KMS-11 (cell line): ENCODE results near the gene ARPC1A.

Experiments used
- H2AFZ ChIP-seq: fragments of 200-600 bp; sonication (generic); 2 replicates; pipeline ENCODE4 v1.6.1; 2016; ENCODE audit warnings: antibody characterized with exemption, mixed run types, low read depth
- H3K27ac ChIP-seq: fragments of 200-600 bp; sonication (generic); 2 replicates; pipeline ENCODE4 v1.6.1; 2016; ENCODE audit warnings: mild to moderate bottlenecking, mixed run types
- H3K27me3 ChIP-seq: fragments of 200-600 bp; sonication (generic); 2 replicates; pipeline ENCODE4 v1.6.1; 2017; ENCODE audit warnings: mild to moderate bottlenecking, low read depth, mixed run types, moderate library complexity; ENCODE audit not compliant: insufficient read depth
- H3K36me3 ChIP-seq: fragments of 200-600 bp; sonication (generic); 2 replicates; pipeline ENCODE4 v1.6.1; 2017; ENCODE audit warnings: mild to moderate bottlenecking, mixed run types; ENCODE audit not compliant: insufficient read depth
- H3K4me1 ChIP-seq: fragments of 200-600 bp; sonication (generic); 2 replicates; pipeline ENCODE4 v1.6.1; 2016; ENCODE audit warnings: mild to moderate bottlenecking, low read depth, mixed run types; ENCODE audit not compliant: poor library complexity, severe bottlenecking
- H3K4me2 ChIP-seq: fragments of 200-600 bp; sonication (generic); 2 replicates; pipeline ENCODE4 v1.7.0; 2016; ENCODE audit warnings: mild to moderate bottlenecking, mixed run types
- H3K4me3 ChIP-seq: fragments of 200-600 bp; sonication (generic); IDR thresholded peaks from 2 replicates; pipeline ENCODE4 v1.6.1; 2017; ENCODE audit warnings: low read depth, low read length, mixed read lengths; ENCODE audit not compliant: insufficient read depth
- H3K79me2 ChIP-seq: fragments of 200-600 bp; sonication (generic); 2 replicates; pipeline ENCODE4 v1.6.1; 2016; ENCODE audit warnings: low read depth, mixed run types; ENCODE audit not compliant: insufficient read depth
- H3K9ac ChIP-seq: fragments of 200-600 bp; sonication (generic); 2 replicates; pipeline ENCODE4 v1.6.1; 2016; ENCODE audit warnings: mild to moderate bottlenecking, mixed run types
- H4K20me1 ChIP-seq: fragments of 200-600 bp; sonication (generic); 2 replicates; pipeline ENCODE4 v1.6.1; 2016; ENCODE audit warnings: mild to moderate bottlenecking, mixed run types; ENCODE audit not compliant: insufficient read depth
- TF ChIP-seq, protein P1 (sequence below): fragments of 200-600 bp; sonication (generic); conservative IDR thresholded peaks from 2 replicates; pipeline ENCODE4 v1.6.1; 2017; ENCODE audit warnings: low read depth, mild to moderate bottlenecking, antibody characterized with exemption, low read length, moderate library complexity, mixed read lengths

ARPC1A gene

DNA sequence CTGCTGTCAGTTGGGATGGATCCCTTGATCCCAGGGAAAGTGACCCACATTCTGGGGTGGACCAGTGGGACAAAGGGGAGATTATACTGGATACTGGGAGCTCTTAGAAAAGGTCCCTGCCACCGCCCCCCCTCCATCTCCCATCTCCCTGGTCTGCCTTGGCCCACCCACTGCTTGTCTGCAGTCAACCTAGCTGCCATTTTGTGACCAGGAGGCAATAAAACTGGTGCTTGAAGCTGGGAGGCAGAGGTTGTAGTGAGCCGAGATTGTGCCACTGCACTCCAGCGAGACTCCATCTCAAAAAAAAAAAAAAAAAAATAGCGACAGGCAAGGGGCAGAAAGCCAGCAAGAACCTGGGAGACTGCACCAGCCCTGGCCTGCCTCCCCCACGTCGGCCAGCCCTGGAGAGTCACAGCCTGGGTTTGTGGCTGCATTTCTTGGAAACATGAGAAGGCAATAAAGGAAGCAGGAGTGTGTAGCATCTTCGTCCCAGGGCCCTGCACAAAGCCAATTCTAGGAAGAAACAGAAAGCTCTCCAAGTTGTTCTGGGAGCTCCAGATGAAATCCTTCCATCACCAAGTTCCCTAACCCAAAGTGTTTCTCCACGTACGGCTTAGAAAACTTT lies 44.2 kb downstream of the ARPC1A start:
- Histone ChIP-seq H3K4me2 (no peak overlapping the region), H4K20me1 (no peaks in the 10 kb centered on the region), H3K36me3 (no peaks in the 10 kb centered on the region), H3K4me1 (peaks cover 4% of the 10 kb centered on the region), H3K27me3 (no peaks in the 10 kb centered on the region), H3K4me3 (no peak overlapping the region), H3K9ac (no peak overlapping the region), H2AFZ (no peak overlapping the region), H3K79me2 (0 out of 2 replicates have a peak, but pooled peaks cover 4% of the 10 kb centered on the region), H3K27ac (no peak overlapping the region)
- TF ChIP-seq, protein P1, sequence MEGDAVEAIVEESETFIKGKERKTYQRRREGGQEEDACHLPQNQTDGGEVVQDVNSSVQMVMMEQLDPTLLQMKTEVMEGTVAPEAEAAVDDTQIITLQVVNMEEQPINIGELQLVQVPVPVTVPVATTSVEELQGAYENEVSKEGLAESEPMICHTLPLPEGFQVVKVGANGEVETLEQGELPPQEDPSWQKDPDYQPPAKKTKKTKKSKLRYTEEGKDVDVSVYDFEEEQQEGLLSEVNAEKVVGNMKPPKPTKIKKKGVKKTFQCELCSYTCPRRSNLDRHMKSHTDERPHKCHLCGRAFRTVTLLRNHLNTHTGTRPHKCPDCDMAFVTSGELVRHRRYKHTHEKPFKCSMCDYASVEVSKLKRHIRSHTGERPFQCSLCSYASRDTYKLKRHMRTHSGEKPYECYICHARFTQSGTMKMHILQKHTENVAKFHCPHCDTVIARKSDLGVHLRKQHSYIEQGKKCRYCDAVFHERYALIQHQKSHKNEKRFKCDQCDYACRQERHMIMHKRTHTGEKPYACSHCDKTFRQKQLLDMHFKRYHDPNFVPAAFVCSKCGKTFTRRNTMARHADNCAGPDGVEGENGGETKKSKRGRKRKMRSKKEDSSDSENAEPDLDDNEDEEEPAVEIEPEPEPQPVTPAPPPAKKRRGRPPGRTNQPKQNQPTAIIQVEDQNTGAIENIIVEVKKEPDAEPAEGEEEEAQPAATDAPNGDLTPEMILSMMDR: no peak

DNA sequence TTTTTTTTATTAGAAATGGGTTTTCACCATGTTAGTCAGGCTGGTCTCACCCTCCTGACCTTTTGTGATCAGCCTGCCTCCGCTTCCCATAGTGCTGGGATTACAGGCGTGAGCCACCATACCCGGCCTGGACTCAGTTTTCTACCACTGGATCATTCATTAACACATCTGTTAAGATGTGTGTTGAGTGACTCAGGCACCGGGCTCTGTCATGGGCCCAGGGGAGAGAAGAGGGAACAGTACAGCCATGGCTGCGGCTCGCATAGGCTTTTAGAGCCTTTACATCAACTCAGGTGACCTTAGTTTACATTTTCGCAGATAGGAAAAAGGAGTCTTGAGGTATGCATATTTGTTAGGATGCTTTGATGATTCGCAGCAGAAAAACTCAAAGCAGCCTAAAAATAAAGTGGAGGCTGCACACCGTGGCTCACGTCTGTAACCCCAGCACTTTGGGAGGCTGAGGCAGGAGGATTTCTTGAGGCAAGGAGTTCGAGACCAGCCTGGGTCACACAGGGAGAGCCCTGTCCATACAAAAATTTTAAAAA lies 45.8 kb downstream of the ARPC1A start:
- TF ChIP-seq, protein P1: no peak
- no peak overlapping the region for H3K9ac ChIP-seq
- no peaks in the 10 kb centered on the region for H3K27me3 ChIP-seq
- H3K27ac ChIP-seq: no peak overlapping the region
- no peak overlapping the region for H2AFZ ChIP-seq
- no peak overlapping the region for H3K4me2 ChIP-seq
- H3K36me3 ChIP-seq: no peaks in the 10 kb centered on the region
- H3K79me2 ChIP-seq: peaks cover 17% of the 10 kb centered on the region
- peaks cover 15% of the 10 kb centered on the region for H3K4me1 ChIP-seq
- H4K20me1 ChIP-seq: no peaks in the 10 kb centered on the region
- no peak overlapping the region for H3K4me3 ChIP-seq

DNA sequence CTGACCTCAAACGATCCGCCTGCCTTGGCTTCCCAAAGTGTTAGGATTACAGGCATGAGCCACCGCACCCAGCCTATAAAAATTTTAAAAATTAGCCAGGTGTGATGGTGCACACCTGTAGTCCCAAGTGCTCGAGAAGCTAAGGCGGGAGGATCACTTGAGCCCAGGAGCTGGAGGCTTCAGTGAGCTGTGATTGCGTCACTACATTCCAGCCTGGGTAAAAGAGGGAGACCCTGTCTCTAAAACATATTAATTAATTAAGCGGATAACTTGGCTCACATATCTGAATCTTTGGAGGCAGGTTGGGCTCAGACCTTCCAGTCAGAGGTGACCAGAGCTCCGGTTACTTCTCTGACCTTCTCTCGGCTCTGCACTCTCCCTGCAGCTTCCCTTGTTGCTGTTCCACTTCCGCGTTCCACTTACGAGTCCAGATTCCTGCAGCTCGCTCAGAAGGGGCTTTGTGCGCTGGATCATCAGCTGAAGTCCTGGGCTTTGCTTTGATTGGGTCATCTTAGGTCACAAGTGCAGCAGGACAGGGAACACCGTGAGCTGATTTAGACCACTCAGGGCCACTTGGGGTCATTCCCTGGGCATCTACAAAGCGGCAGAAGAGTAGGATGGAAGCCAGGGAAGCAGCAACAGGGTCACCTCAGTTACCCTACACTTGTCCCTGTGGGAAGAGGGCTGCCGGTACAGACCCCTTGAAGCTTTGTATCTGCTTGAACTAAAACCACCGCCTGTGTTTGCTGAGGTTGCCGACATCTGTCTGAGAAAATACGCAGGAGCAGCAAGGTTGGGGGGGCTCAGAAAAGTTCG lies 46.8 kb downstream of the ARPC1A start:
- H2AFZ ChIP-seq: no peak overlapping the region
- no peaks in the 10 kb centered on the region for H3K27me3 ChIP-seq
- peaks cover 23% of the 10 kb centered on the region for H3K4me1 ChIP-seq
- peaks cover 27% of the 10 kb centered on the region for H3K79me2 ChIP-seq
- H4K20me1 ChIP-seq: no peaks in the 10 kb centered on the region
- H3K36me3 ChIP-seq: no peaks in the 10 kb centered on the region
- no peak overlapping the region for H3K9ac ChIP-seq
- no peak overlapping the region for H3K4me2 ChIP-seq
- no peak overlapping the region for H3K27ac ChIP-seq
- TF ChIP-seq, protein P1: no peak
- H3K4me3 ChIP-seq: no peak overlapping the region

DNA sequence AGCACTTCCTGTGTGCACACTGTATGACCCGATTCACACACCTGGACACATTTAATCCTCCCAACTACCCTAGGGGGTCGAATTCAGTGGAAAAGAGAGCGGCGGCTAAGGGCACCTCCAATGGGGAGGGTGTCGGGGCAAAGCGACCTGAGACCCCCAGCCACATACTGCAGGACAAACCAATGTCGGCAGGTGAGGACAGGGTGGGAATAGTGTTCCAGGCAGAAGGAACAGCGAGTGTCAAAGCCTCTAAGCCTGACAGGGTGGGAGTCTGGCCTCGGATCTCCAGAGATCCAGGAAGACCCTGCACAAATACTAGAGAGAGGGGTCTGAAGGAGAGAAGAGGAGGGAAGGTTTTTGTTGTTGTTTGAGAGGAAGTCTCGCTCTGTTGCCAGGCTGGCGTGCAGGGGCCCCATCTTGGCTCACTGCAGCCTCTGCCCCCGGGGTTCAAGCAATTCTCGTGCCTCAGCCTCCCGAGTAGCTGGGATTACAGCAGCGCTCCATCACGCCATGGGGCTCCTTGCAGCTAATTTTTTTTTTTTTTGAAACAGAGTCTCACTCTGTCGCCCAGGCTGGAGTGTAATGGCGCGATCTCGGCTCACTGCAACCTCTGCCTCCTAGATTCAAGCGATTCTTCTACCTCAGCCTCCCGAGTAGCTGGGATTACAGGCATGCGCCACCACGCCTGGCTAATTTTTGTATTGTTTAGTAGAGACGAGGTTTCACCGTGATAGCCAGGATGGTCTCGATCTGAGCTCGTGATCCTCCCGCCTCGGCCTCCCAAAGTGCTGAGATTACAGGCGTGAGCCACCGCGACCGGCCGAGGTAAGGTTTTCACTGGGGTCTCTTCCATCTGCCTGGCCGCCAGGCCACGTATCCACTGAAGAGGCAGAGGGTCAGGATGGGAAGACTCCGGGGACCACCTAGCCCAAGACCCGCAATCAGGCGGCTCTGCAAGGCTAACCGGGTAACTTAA lies 47.7 kb downstream of the ARPC1A start:
- Histone ChIP-seq H3K27ac (no peak overlapping the region), H3K9ac (no peak overlapping the region; the same call in 1 of the 2 replicates), H4K20me1 (no peaks in the 10 kb centered on the region), H2AFZ (peak overlapping the region; percentile 88), H3K4me2 (peak overlapping the region; percentile 76), H3K27me3 (no peaks in the 10 kb centered on the region), H3K4me1 (peaks cover 32% of the 10 kb centered on the region), H3K4me3 (no peak overlapping the region), H3K36me3 (peaks cover 5% of the 10 kb centered on the region; the same call in 1 of the 2 replicates), H3K79me2 (peaks cover 36% of the 10 kb centered on the region)
- TF ChIP-seq, protein P1: no peak
